GM12872 (cell line): ENCODE data around the gene SLC16A7.

Source experiments
- CTCF ChIP-seq: IDR thresholded peaks from 3 replicates; pipeline ENCODE4 v1.5.1; 2011; ENCODE audit warnings: low read depth, mild to moderate bottlenecking, low read length, moderate library complexity; ENCODE audit not compliant: insufficient read depth

SLC16A7 gene

GRCh38 chr12:59763835-59764234, 168.0 kb downstream of the SLC16A7 start:
- no peak for TF ChIP-seq CTCF

DNA sequence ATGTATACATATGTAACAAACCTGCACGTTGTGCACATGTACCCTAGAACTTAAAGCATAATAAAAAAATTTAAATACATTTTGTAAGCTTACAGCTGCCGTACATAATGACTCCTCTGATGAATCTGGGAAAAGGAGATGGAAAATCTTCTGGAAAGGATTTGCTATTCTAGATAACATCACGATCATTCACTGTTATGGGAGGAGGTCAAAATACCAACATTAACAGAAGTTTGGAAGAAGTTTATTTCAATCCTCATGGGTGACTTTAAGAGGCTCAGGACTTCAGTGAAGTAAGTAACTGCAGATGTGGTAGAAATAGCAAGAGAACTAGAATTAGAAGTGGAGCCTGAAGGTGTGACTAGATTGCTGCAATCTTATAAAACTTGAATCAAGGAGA, 172.2 kb downstream of the SLC16A7 start:
- no peak for TF ChIP-seq CTCF

- TF ChIP-seq CTCF = peak; percentile 32; the same call in 1 of the 3 replicates
These were observed 184.8 kb downstream of the SLC16A7 start for GRCh38 chr12:59780605-59781135.

DNA sequence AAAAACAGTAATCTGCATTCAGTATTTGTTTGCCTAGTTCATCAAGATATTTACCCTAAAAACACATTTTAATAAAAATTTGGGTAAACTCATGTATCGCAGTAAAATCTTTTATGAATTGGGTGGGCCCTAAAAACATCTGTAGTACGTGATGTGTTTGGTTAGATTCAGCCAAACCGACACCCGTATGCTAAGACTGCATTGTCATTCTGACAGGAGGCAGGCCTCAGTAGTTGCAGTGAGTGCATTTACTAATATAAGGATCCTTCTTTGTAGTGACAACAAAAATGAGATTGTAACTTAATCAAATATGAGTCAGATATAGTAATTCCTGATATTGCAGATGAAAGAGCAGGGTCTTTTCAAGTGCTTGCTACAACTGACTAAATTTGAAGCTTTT, 191.8 kb downstream of the SLC16A7 start:
- TF ChIP-seq CTCF = no peak

GRCh38 chr12:59792647-59793046, 196.8 kb downstream of the SLC16A7 start:
- no peak for TF ChIP-seq CTCF

GRCh38 chr12:59803735-59804134, 207.9 kb downstream of the SLC16A7 start:
- TF ChIP-seq CTCF = no peak

DNA sequence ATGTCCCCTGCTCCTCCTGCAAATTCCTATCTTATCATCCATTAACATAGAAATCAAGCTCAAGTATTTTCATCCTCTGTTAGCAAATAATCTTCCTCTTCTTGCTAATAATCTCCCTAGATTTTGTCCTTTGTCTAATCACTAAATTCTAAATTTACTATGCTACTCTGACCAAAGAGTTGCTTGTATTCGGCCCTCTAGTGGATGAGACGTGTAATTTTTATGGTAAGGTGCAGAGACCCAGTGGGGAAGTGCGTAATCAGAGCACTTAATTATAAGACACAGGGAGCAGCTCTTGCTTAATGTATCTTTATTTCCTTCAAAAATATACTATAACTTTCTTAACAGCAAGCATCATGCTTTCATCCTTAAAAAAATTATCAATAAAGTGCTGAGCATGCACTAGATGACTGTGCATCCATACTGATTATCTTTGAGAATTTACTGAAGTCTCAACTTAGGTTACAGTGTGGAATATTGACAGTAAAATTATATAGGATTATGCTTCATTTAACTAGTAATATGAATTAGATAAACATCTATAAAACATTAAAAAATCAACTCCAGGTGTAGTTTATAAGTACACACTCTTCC, 212.6 kb downstream of the SLC16A7 start:
- peak; percentile 63 for TF ChIP-seq CTCF
